Natural killer cell (primary cell): ENCODE data around the gene ADAMTS17. TPM values are rescaled to one million over a fixed set of nuclear protein-coding genes. Genes with fewer than 3 reads are reported as not detected.

ENCODE experiments used
- ATAC-seq, 3 donors: fragments of 150-1000 bp in 2 of 3; fragments of 200-7000 bp in 1 of 3; cut with Tn5 transposase; 1 replicate in 1 of 3; 2 replicates in 2 of 3; pipeline ENCODE4 v1.10.0; 2021; ENCODE audit warnings: mild to moderate bottlenecking in 2 of 3, moderate library complexity in 2 of 3
- DNase-seq, 2 donors: peaks; one replicate each; pipeline versions ENCODE4 v3.0.0 to v3.0.0-alpha.2; 2013 to 2021; ENCODE audit warnings: mixed read lengths in 1 of 2
- H3K27ac ChIP-seq: one replicate; pipeline ENCODE4 v1.5.1; 2013; ENCODE audit warnings: mild to moderate bottlenecking, low read length
- H3K27me3 ChIP-seq: one replicate; pipeline ENCODE4 v1.6.1; 2013; ENCODE audit warnings: low read length; ENCODE audit not compliant: control insufficient read depth, insufficient read depth
- H3K36me3 ChIP-seq: one replicate; pipeline ENCODE4 v1.6.1; 2013; ENCODE audit warnings: low read length; ENCODE audit not compliant: control insufficient read depth, insufficient read depth
- H3K4me1 ChIP-seq: one replicate; pipeline ENCODE4 v1.6.1; 2013; ENCODE audit warnings: low read length; ENCODE audit not compliant: control insufficient read depth, insufficient read depth
- H3K4me3 ChIP-seq: one replicate; pipeline ENCODE4 v1.5.1; 2013; ENCODE audit warnings: low read length
- H3K9me3 ChIP-seq: one replicate; pipeline ENCODE4 v1.6.1; 2013; ENCODE audit warnings: low read length; ENCODE audit not compliant: control insufficient read depth, insufficient read depth
- H3K27ac Mint-ChIP-seq, 2 donors: one replicate each; pipeline ENCODE4 v1.8.0; 2022; ENCODE audit warnings: mild to moderate bottlenecking in 2 of 2, mixed read lengths in 2 of 2, moderate library complexity in 1 of 2
- H3K27me3 Mint-ChIP-seq, 2 donors: one replicate each; pipeline ENCODE4 v1.8.0; 2022; ENCODE audit warnings: low read depth in 2 of 2, mixed read lengths in 2 of 2
- H3K36me3 Mint-ChIP-seq: one replicate; pipeline ENCODE4 v1.8.0; 2022; ENCODE audit warnings: mixed read lengths
- H3K4me1 Mint-ChIP-seq, 2 donors: one replicate each; pipeline ENCODE4 v1.8.0; 2022; ENCODE audit warnings: mixed read lengths in 2 of 2
- H3K4me3 Mint-ChIP-seq: one replicate; pipeline ENCODE4 v1.8.0; 2022; ENCODE audit warnings: mild to moderate bottlenecking, moderate library complexity, mixed read lengths
- H3K9me3 Mint-ChIP-seq, 2 donors: one replicate each; pipeline ENCODE4 v1.8.0; 2022; ENCODE audit warnings: mixed read lengths in 2 of 2
- WGBS: methylation state at CpG from one replicate; pipeline ENCODE4 v1.1.7; 2013; ENCODE audit warnings: missing lambda C conversion rate; ENCODE audit not compliant: insufficient coverage; 5-methylcytosine and 5-hydroxymethylcytosine counted together
- intact Hi-C: fragments of 100-400 bp; cut with micrococcal nuclease; formaldehyde crosslinking; loops from one replicate; pipeline ENCODE4 v1.14.2; 2022
- total RNA-seq, 4 donors: library from RNA; stranded (reverse); fragments of 120-200 nt in 1 of 4; gene quantifications; one replicate each; pipeline versions ENCODE4 v1.2.3 to v1.2.4, GENCODE V29; 2013 to 2022
- TF ChIP-seq, protein P1 (sequence below): fragments of 200-600 bp; IDR thresholded peaks from one replicate; pipeline ENCODE4 v1.8.0; 2022; ENCODE audit warnings: antibody characterized with exemption

Gene ADAMTS17
- total RNA-seq, 3 donors from 2014 or later (not counting 1 experiment from before 2014, with no cell fraction given) = 4.8 to 9.5 (median 5.3) TPM

DNA sequence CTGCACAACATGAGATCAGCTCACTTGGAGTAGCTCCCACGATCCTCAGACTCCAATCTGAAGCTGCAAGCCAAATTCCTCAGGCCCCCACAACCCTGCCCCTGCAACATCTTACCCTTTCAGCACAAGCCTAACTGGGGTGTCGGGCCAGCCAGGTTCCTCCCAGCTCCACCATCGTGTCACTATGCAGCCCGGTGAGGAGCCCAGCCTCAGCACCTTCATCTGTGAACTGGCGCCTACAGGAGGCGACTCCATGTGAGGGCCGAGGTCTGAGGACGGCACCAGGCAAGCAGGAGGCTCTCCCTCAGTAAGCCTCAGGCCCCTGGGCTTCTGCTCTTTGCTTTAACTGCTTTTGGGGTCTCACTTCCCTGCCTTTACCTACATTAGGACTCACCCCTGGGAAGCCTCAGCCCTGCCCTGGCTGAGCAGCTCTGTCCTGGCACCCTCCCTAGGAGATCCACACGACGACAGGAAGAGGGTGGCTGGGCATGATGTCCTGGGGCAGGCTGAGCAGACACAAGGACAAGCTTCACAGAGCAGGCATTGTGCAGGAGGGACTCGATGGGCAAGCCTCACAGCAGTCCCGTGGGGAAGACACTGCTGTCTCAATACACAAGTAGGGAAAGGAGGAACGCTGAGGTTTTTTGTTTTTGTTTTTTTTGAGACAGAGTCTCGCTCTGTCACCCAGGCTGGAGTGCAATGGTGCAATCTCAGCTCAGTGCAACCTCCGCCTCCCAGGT is 104.6 kb downstream of the ADAMTS17 start:
- Histone ChIP-seq H3K4me3 (no peak overlapping the region), H3K27me3 (no peaks in the 10 kb centered on the region), H3K36me3 (no peaks in the 10 kb centered on the region), H3K4me1 (no peaks in the 10 kb centered on the region), H3K9me3 (no peaks in the 10 kb centered on the region), H3K27ac (no peak overlapping the region)
- ATAC-seq (no peak), DNase-seq (no peak)
- 81% methylated on average over 15 of the region's 15 CpGs for WGBS
- Mint-ChIP-seq H3K4me1 (no peaks in the 10 kb centered on the region), H3K27me3 (peaks cover 12 to 17% of the 10 kb centered on the region in 2 donors), H3K4me3 (no peak overlapping the region), H3K36me3 (no peaks in the 10 kb centered on the region), H3K9me3 (no peaks in the 10 kb centered on the region), H3K27ac (no peak overlapping the region)
- TF ChIP-seq, protein P1, sequence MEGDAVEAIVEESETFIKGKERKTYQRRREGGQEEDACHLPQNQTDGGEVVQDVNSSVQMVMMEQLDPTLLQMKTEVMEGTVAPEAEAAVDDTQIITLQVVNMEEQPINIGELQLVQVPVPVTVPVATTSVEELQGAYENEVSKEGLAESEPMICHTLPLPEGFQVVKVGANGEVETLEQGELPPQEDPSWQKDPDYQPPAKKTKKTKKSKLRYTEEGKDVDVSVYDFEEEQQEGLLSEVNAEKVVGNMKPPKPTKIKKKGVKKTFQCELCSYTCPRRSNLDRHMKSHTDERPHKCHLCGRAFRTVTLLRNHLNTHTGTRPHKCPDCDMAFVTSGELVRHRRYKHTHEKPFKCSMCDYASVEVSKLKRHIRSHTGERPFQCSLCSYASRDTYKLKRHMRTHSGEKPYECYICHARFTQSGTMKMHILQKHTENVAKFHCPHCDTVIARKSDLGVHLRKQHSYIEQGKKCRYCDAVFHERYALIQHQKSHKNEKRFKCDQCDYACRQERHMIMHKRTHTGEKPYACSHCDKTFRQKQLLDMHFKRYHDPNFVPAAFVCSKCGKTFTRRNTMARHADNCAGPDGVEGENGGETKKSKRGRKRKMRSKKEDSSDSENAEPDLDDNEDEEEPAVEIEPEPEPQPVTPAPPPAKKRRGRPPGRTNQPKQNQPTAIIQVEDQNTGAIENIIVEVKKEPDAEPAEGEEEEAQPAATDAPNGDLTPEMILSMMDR = no peak
- intact Hi-C loops = no loop called here

DNA sequence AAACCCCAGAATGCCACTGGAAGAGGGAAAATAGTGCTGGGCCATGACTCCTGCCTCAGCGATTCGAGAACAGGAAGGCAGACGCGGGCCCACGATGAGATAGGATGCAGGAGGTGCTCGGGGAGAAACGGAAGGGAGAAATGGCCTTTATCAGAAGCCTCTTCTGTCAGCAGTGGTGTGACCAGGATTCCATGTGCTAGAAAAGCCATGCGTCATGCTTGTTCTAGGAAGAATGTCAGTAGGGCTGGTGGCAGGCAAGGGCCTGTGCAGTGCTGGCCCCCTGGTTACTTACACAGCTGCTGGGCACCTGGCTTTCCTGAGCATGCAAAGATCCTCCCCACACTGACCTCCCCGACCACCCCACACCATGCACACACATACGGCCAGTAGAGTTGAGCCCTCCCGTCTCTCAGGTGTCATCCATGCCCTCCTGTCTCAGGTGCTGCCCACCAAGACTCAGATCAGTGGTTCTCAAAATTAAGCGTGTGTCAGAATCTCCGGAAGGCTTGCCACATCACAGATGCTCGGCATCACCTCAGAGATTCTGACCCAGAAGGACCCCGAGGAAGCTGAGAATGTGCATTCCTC is 106.7 kb downstream of the ADAMTS17 start:
- Histone ChIP-seq H3K9me3 (no peaks in the 10 kb centered on the region), H3K27ac (no peak overlapping the region), H3K4me3 (no peak overlapping the region), H3K36me3 (no peaks in the 10 kb centered on the region), H3K4me1 (peaks cover 4% of the 10 kb centered on the region), H3K27me3 (no peaks in the 10 kb centered on the region)
- WGBS = 68% methylated on average over 15 of the region's 15 CpGs
- Mint-ChIP-seq H3K27me3 (peaks cover 12 to 17% of the 10 kb centered on the region in 2 donors), H3K9me3 (no peaks in the 10 kb centered on the region), H3K27ac (no peak overlapping the region), H3K4me1 (peaks cover 4 to 5% of the 10 kb centered on the region in 2 donors), H3K36me3 (no peaks in the 10 kb centered on the region), H3K4me3 (no peak overlapping the region)
- DNase-seq = no peak
- no peak for ATAC-seq
- TF ChIP-seq, protein P1 = no peak
- intact Hi-C loops = no loop called here

DNA sequence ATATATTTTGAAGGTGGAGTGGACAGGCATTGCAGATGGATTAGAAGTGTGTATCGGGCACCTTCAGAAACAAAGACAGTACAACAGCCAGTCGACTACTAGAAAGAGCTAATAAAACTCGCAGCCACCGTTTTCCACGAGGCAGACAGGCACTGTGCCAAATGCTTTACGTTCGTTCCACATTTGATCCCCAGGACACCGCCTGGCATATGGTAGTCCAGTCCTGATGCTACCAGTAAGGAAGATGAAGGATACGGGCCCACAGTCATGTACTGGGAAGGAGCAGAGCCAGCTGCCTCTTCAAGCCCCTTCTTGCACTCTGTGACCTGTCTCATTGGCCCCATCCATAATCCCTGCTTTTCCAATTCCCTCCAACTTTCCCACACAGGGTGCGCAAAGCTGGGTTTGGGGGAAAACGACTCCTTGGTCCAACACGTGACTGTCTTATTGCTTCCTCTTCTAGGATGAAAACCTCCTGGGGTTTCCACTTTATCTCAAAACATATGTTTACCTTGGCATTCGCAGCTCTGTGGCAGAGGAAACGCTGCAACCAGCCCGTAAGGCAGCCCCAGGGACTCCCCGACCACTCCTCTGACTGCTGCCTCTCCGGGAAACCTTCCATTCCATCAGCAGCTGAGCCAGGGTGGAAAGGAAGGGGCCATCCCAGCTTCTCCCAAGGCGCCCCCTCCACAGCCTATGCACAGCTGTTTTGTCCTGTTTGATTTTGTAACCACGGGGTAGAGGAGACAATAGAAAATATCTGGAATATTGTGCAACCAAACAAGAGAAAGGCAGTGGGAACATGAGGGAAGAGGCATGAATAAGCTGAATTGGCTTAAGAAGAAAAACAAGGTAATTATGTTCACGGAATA is 107.4 kb downstream of the ADAMTS17 start:
- Histone ChIP-seq H3K9me3 (no peaks in the 10 kb centered on the region), H3K4me3 (no peak overlapping the region), H3K27ac (no peak overlapping the region), H3K27me3 (no peaks in the 10 kb centered on the region), H3K36me3 (no peaks in the 10 kb centered on the region), H3K4me1 (peaks cover 11% of the 10 kb centered on the region)
- 67% methylated on average over 20 of the region's 20 CpGs for WGBS
- intact Hi-C loops = no loop called here
- ATAC-seq (no peak), DNase-seq (no peak)
- TF ChIP-seq, protein P1 = no peak
- Mint-ChIP-seq H3K4me1 (peaks cover 11 to 12% of the 10 kb centered on the region in 2 donors), H3K4me3 (no peak overlapping the region), H3K36me3 (no peaks in the 10 kb centered on the region), H3K9me3 (no peaks in the 10 kb centered on the region), H3K27ac (no peak overlapping the region), H3K27me3 (peaks cover 12 to 17% of the 10 kb centered on the region in 2 donors)
